HEK293 (cell line): Measurements from ENCODE around the gene MICALL1.

Experiments used
- CTCF ChIA-PET: fragments of 350-600 bp; formaldehyde crosslinking; extraction: SDS; loops from one replicate; lab custom pipeline; 2021; ENCODE audit warnings: antibody characterized with exemption; lab: Yijun Ruan, JAX
- POLR2A ChIA-PET: fragments of 300-600 bp; formaldehyde crosslinking; extraction: SDS; loops from one replicate; lab custom pipeline; 2020; ENCODE audit warnings: antibody characterized with exemption, inconsistent platforms; lab: Yijun Ruan, JAX
- H3K27ac ChIP-seq: fragments of 200-500 bp; sonication (Bioruptor generic); 2 replicates; pipeline ENCODE4 v1.5.1; 2014; ENCODE audit warnings: low read depth, low read length, control low read depth, inconsistent platforms; ENCODE audit errors: extremely low read depth
- H3K36me3 ChIP-seq, 2 experiments: fragments of 200-500 bp in 1 of 2; sonication (Bioruptor generic) in 1 of 2; 1 replicate in 1 of 2; 2 replicates in 1 of 2; pipeline ENCODE4 v1.5.1; 2014 to 2017; ENCODE audit warnings: inconsistent platforms in 2 of 2, low read length in 2 of 2; ENCODE audit not compliant: control insufficient read depth in 2 of 2, insufficient read depth in 1 of 2
- H3K4me1 ChIP-seq: fragments of 200-500 bp; sonication (Bioruptor generic); 2 replicates; pipeline ENCODE4 v1.5.1; 2014; ENCODE audit warnings: mild to moderate bottlenecking, low read length, inconsistent platforms; ENCODE audit not compliant: control insufficient read depth, insufficient read depth
- H3K4me3 ChIP-seq: 2 replicates; pipeline ENCODE4 v1.5.1; 2011; ENCODE audit warnings: low read depth, mild to moderate bottlenecking, control low read depth, low read length, moderate library complexity
- H3K9me3 ChIP-seq: fragments of 200-500 bp; sonication (Bioruptor generic); 2 replicates; pipeline ENCODE4 v1.5.1; 2014; ENCODE audit warnings: low read depth, low read length, inconsistent platforms; ENCODE audit not compliant: control insufficient read depth, insufficient read depth
- BCL11B ChIP-seq: fragments of 450-650 bp; formaldehyde crosslinking; IDR thresholded peaks from 2 replicates; pipeline ENCODE4 v1.5.1; 2016; ENCODE audit warnings: low read depth, missing biosample characterization, missing genetic modification characterization
- GLIS1 ChIP-seq: fragments of 450-650 bp; formaldehyde crosslinking; IDR thresholded peaks from 2 replicates; pipeline ENCODE4 v1.5.1; 2016; ENCODE audit warnings: missing biosample characterization, missing genetic modification characterization
- MEIS1 ChIP-seq: sonication (generic); formaldehyde crosslinking; IDR thresholded peaks from 2 replicates; pipeline ENCODE4 v1.8.1; 2022; ENCODE audit warnings: missing genetic modification reagents, mild to moderate bottlenecking, borderline replicate concordance
- MZF1 ChIP-seq: fragments of 450-650 bp; formaldehyde crosslinking; IDR thresholded peaks from 2 replicates; pipeline ENCODE4 v1.5.1; 2017; ENCODE audit warnings: missing biosample characterization, missing genetic modification characterization, borderline replicate concordance
- ZNF138 ChIP-seq: fragments of 450-650 bp; formaldehyde crosslinking; IDR thresholded peaks from 2 replicates; pipeline ENCODE4 v1.5.1; 2016; ENCODE audit warnings: missing biosample characterization, missing genetic modification characterization, borderline replicate concordance
- ZNF221 ChIP-seq: fragments of 450-650 bp; formaldehyde crosslinking; IDR thresholded peaks from 2 replicates; pipeline ENCODE4 v1.5.1; 2017; ENCODE audit warnings: missing biosample characterization, missing genetic modification characterization, borderline replicate concordance
- ZNF335 ChIP-seq: fragments of 450-650 bp; formaldehyde crosslinking; conservative IDR thresholded peaks from 2 replicates; pipeline ENCODE4 v1.5.1; 2016; ENCODE audit warnings: missing biosample characterization, missing genetic modification characterization
- ZNF510 ChIP-seq: fragments of 450-650 bp; formaldehyde crosslinking; IDR thresholded peaks from 2 replicates; pipeline ENCODE4 v1.5.1; 2018; ENCODE audit warnings: mild to moderate bottlenecking, missing genetic modification characterization, missing biosample characterization; ENCODE audit not compliant: insufficient replicate concordance
- ZNF529 ChIP-seq: fragments of 450-650 bp; formaldehyde crosslinking; IDR thresholded peaks from 2 replicates; pipeline ENCODE4 v1.5.1; 2017; ENCODE audit warnings: missing genetic modification characterization, missing biosample characterization; ENCODE audit not compliant: insufficient replicate concordance
- ZNF621 ChIP-seq: fragments of 450-650 bp; formaldehyde crosslinking; IDR thresholded peaks from 2 replicates; pipeline ENCODE4 v1.5.1; 2017; ENCODE audit warnings: missing biosample characterization, missing genetic modification characterization
- ZNF624 ChIP-seq: fragments of 450-650 bp; formaldehyde crosslinking; IDR thresholded peaks from 2 replicates; pipeline ENCODE4 v1.5.1; 2017; ENCODE audit warnings: missing biosample characterization, missing genetic modification characterization
- TF ChIP-seq, protein P1 (sequence below): fragments of 450-650 bp; formaldehyde crosslinking; IDR thresholded peaks from 2 replicates; pipeline ENCODE4 v1.5.1; 2016; ENCODE audit warnings: missing biosample characterization, missing genetic modification characterization
- TF ChIP-seq, protein P2 (sequence below): fragments of 450-650 bp; formaldehyde crosslinking; IDR thresholded peaks from 2 replicates; pipeline ENCODE4 v1.5.1; 2016; ENCODE audit warnings: missing biosample characterization, missing genetic modification characterization
- TF ChIP-seq, protein P3 (sequence below): fragments of 450-650 bp; formaldehyde crosslinking; IDR thresholded peaks from 2 replicates; pipeline ENCODE4 v1.5.1; 2016; ENCODE audit warnings: missing biosample characterization, missing genetic modification characterization
- TF ChIP-seq, protein P4 (sequence below): fragments of 450-650 bp; formaldehyde crosslinking; IDR thresholded peaks from 2 replicates; pipeline ENCODE4 v1.5.1; 2017; ENCODE audit warnings: missing biosample characterization, missing genetic modification characterization
- TF ChIP-seq, protein P5 (sequence below): fragments of 450-650 bp; formaldehyde crosslinking; IDR thresholded peaks from 2 replicates; pipeline ENCODE4 v1.5.1; 2016; ENCODE audit warnings: missing biosample characterization, missing genetic modification characterization, borderline replicate concordance
- TF ChIP-seq, protein P6 (sequence below): sonication (generic); formaldehyde crosslinking; IDR thresholded peaks from 2 replicates; pipeline ENCODE4 v1.8.1; 2022; ENCODE audit warnings: mild to moderate bottlenecking, moderate library complexity, missing genetic modification reagents
- TF ChIP-seq, protein P7 (sequence below): fragments of 450-650 bp; formaldehyde crosslinking; IDR thresholded peaks from 2 replicates; pipeline ENCODE4 v1.5.1; 2017; ENCODE audit warnings: missing biosample characterization, mild to moderate bottlenecking, missing genetic modification characterization, moderate library complexity
- TF ChIP-seq, protein P8 (sequence below): fragments of 450-650 bp; formaldehyde crosslinking; IDR thresholded peaks from 2 replicates; pipeline ENCODE4 v1.5.1; 2016; ENCODE audit warnings: missing biosample characterization, missing genetic modification characterization

Gene MICALL1

DNA sequence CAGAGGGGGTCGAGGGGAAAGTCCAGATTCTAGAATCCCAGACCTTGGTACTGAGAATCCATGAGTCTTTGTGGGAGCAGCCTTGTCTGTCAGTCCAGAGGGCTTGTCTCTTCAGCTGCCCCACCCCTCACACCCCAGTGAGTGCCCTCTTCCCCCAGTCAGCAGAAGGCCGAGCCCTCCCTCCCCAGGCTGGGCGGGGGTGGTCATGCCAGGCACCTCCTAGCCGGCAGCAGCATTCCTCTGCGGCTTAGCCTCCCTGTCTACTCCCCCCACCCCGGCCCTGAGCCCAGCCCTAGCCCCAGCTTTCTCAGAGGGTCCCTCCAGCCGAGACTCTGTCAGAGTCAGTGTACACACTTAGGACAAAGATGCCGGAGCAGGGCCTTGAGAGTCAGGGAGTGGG is 73.7 kb downstream of the MICALL1 start (continued):
- TF ChIP-seq, protein P1, sequence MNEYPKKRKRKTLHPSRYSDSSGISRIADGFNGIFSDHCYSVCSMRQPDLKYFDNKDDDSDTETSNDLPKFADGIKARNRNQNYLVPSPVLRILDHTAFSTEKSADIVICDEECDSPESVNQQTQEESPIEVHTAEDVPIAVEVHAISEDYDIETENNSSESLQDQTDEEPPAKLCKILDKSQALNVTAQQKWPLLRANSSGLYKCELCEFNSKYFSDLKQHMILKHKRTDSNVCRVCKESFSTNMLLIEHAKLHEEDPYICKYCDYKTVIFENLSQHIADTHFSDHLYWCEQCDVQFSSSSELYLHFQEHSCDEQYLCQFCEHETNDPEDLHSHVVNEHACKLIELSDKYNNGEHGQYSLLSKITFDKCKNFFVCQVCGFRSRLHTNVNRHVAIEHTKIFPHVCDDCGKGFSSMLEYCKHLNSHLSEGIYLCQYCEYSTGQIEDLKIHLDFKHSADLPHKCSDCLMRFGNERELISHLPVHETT (tag by site-specific recombination): no peak
- TF ChIP-seq ZNF621: no peak
- TF ChIP-seq ZNF138 (tag by site-specific recombination): no peak
- TF ChIP-seq, protein P2, sequence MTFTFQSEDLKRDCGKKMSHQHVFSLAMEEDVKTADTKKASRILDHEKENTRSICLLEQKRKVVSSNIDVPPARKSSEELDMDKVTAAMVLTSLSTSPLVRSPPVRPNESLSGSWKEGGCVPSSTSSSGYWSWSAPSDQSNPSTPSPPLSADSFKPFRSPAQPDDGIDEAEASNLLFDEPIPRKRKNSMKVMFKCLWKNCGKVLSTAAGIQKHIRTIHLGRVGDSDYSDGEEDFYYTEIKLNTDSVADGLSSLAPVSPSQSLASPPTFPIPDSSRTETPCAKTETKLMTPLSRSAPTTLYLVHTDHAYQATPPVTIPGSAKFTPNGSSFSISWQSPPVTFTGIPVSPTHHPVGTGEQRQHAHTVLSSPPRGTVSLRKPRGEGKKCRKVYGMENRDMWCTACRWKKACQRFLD: no peak
- no peak for TF ChIP-seq MZF1 (tag by site-specific recombination)
- TF ChIP-seq ZNF335 (tag by site-specific recombination): no peak
- TF ChIP-seq BCL11B (tag by site-specific recombination): no peak
- TF ChIP-seq ZNF529: no peak
- TF ChIP-seq ZNF510: no peak
- TF ChIP-seq, protein P3, sequence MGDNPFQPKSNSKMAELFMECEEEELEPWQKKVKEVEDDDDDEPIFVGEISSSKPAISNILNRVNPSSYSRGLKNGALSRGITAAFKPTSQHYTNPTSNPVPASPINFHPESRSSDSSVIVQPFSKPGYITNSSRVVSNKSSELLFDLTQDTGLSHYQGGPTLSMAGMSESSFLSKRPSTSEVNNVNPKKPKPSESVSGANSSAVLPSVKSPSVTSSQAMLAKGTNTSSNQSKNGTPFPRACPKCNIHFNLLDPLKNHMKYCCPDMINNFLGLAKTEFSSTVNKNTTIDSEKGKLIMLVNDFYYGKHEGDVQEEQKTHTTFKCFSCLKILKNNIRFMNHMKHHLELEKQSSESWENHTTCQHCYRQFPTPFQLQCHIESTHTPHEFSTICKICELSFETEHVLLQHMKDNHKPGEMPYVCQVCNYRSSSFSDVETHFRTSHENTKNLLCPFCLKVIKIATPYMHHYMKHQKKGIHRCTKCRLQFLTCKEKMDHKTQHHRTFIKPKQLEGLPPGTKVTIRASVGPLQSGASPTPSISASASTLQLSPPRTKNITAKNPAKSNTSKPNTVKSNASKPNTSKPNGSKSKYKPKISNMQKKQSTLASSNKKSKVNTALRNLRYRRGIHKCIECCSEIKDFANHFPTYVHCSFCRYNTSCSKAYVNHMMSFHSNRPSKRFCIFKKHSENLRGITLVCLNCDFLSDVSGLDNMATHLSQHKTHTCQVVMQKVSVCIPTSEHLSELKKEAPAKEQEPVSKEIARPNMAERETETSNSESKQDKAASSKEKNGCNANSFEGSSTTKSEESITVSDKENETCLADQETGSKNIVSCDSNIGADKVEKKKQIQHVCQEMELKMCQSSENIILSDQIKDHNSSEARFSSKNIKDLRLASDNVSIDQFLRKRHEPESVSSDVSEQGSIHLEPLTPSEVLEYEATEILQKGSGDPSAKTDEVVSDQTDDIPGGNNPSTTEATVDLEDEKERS (tag by site-specific recombination): no peak
- TF ChIP-seq, protein P4, sequence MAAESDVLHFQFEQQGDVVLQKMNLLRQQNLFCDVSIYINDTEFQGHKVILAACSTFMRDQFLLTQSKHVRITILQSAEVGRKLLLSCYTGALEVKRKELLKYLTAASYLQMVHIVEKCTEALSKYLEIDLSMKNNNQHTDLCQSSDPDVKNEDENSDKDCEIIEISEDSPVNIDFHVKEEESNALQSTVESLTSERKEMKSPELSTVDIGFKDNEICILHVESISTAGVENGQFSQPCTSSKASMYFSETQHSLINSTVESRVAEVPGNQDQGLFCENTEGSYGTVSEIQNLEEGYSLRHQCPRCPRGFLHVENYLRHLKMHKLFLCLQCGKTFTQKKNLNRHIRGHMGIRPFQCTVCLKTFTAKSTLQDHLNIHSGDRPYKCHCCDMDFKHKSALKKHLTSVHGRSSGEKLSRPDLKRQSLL: no peak

DNA sequence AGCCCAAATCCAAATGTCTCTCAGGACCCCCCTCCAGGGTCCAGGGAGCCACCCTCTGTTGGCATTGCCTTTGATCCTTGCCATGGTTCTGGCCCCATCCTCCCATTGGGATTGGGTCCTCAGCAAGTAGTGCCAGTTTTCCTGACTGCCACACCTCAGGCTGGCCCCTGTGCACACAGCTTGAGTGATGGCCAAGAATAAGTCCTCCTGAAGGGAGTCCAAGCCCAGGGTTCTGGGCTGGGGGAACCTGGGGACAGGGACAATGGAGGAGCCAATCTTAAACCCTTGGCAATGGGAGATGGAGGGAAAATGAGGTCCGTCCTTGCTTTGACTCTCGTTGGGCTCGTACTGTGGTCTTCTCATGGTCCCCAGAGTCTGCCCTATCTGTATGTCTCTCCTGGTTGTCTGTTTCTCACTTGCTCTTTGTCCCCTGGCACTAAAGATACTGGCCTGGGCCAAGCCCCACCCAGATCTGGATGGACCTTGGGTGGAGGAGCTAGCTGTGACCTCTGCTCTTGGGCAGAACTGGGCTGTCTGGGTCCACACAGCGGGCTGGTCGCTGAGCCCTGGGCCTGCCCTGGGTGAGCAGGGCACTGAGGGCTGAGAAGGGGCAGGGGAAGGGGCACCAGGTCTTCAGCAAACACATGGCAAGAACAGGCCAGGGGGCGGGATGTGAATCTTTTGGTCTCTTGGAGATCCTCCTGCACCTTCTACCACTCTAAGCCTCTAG is 75.3 kb downstream of the MICALL1 start:
- CTCF ChIA-PET: interaction anchor here (0.7 to 4.7 kb wide), 2 partner anchors 16 to 135 kb away, joined by 3 to 22 read pairs; no protein-coding TSS in a partner anchor
- POLR2A ChIA-PET: no interaction called here

More for the DNA sequence above, 75.3 kb downstream of the MICALL1 start:
- Histone ChIP-seq H3K4me1 (no peaks in the 10 kb centered on the region), H3K36me3 (no peaks in the 10 kb centered on the region), H3K9me3 (no peaks in the 10 kb centered on the region), H3K4me3 (no peak overlapping the region), H3K27ac (no peak overlapping the region)
- TF ChIP-seq MEIS1 (CRISPR knock-in tag) (no peak), ZNF624 (tag by site-specific recombination) (no peak), ZNF221 (tag by site-specific recombination) (no peak), ZNF621 (no peak), GLIS1 (tag by site-specific recombination) (no peak)
- TF ChIP-seq, protein P5, sequence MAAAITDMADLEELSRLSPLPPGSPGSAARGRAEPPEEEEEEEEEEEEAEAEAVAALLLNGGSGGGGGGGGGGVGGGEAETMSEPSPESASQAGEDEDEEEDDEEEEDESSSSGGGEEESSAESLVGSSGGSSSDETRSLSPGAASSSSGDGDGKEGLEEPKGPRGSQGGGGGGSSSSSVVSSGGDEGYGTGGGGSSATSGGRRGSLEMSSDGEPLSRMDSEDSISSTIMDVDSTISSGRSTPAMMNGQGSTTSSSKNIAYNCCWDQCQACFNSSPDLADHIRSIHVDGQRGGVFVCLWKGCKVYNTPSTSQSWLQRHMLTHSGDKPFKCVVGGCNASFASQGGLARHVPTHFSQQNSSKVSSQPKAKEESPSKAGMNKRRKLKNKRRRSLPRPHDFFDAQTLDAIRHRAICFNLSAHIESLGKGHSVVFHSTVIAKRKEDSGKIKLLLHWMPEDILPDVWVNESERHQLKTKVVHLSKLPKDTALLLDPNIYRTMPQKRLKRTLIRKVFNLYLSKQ (tag by site-specific recombination): no peak
- TF ChIP-seq, protein P6, sequence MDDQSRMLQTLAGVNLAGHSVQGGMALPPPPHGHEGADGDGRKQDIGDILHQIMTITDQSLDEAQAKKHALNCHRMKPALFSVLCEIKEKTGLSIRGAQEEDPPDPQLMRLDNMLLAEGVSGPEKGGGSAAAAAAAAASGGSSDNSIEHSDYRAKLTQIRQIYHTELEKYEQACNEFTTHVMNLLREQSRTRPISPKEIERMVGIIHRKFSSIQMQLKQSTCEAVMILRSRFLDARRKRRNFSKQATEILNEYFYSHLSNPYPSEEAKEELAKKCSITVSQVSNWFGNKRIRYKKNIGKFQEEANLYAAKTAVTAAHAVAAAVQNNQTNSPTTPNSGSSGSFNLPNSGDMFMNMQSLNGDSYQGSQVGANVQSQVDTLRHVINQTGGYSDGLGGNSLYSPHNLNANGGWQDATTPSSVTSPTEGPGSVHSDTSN (CRISPR knock-in tag): no peak
- TF ChIP-seq, protein P7, sequence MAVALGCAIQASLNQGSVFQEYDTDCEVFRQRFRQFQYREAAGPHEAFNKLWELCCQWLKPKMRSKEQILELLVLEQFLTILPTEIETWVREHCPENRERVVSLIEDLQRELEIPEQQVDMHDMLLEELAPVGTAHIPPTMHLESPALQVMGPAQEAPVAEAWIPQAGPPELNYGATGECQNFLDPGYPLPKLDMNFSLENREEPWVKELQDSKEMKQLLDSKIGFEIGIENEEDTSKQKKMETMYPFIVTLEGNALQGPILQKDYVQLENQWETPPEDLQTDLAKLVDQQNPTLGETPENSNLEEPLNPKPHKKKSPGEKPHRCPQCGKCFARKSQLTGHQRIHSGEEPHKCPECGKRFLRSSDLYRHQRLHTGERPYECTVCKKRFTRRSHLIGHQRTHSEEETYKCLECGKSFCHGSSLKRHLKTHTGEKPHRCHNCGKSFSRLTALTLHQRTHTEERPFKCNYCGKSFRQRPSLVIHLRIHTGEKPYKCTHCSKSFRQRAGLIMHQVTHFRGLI (tag by site-specific recombination): no peak
- TF ChIP-seq, protein P8, sequence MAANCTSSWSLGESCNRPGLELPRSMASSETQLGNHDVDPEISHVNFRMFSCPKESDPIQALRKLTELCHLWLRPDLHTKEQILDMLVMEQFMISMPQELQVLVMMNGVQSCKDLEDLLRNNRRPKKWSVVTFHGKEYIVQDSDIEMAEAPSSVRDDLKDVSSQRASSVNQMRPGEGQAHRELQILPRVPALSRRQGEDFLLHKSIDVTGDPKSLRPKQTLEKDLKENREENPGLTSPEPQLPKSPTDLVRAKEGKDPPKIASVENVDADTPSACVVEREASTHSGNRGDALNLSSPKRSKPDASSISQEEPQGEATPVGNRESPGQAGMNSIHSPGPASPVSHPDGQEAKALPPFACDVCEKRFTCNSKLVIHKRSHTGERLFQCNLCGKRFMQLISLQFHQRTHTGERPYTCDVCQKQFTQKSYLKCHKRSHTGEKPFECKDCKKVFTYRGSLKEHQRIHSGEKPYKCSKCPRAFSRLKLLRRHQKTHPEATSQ (tag by site-specific recombination): no peak
